Measurements from ENCODE around the gene TUBB1. TPM values are rescaled to one million over a fixed set of nuclear protein-coding genes. Genes with fewer than 3 reads are reported as not detected.

Gene TUBB1
- total and polyA plus RNA-seq, 2 of the 13 experiments (the other 11 are each of a cell fraction or from before 2014, with no cell fraction given) = 0.11 to 57.6 TPM

DNA sequence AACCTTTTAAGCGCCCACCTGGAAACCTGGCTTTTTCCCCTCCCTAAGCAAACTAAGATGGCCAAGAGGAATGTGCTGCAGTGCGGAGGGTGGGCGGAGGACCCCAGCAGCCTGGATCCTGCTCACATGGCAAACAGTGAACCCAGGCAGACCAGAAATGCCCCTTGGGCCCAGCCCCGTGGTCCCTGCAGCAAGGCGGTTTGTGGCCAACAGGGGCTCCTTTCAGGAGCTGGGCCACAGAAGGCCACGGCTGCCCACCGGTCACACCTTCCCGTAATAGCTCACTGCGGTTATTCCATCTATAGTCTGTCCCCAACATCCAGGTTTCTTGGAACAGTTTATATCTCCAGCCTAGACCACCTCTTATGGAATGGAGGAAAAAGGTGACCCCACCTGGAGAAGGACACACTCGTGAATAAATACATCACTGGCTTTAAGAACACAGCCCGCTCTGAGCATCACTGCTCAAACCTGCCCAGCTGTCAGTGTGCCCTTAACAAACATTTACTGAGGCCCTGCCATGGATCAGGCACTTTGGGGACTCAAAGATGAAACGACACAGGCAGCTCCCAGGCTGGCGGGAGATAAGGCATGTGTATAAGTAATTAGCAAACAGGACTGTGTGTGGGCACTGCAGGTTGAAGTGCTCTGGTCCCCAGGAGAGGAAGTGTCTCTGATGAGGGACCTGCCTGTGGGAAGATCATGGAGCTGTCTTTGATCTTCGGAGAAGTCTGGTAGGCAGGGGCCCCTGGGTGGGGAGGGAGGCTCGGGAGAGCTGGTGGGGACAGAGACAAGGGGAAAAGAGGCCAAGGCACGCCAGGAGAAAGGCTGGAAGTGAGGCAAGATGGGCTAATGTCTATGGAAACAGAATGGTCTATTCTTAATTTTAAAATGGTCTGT lies 3.2 kb upstream of the TUBB1 start (continued):
- TF ChIP-seq, protein P1, sequence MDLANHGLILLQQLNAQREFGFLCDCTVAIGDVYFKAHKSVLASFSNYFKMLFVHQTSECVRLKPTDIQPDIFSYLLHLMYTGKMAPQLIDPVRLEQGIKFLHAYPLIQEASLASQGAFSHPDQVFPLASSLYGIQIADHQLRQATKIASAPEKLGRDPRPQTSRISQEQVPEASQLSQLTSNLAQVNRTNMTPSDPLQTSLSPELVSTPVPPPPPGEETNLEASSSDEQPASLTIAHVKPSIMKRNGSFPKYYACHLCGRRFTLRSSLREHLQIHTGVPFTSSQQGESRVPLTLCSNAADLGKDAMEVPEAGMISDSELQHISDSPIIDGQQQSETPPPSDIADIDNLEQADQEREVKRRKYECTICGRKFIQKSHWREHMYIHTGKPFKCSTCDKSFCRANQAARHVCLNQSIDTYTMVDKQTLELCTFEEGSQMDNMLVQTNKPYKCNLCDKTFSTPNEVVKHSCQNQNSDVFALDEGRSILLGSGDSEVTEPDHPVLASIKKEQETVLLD (CRISPR knock-in tag; IDR thresholded peaks at IDR 0.05; ENCODE audit: low read depth) = no peak
- TF ChIP-seq, protein P2, sequence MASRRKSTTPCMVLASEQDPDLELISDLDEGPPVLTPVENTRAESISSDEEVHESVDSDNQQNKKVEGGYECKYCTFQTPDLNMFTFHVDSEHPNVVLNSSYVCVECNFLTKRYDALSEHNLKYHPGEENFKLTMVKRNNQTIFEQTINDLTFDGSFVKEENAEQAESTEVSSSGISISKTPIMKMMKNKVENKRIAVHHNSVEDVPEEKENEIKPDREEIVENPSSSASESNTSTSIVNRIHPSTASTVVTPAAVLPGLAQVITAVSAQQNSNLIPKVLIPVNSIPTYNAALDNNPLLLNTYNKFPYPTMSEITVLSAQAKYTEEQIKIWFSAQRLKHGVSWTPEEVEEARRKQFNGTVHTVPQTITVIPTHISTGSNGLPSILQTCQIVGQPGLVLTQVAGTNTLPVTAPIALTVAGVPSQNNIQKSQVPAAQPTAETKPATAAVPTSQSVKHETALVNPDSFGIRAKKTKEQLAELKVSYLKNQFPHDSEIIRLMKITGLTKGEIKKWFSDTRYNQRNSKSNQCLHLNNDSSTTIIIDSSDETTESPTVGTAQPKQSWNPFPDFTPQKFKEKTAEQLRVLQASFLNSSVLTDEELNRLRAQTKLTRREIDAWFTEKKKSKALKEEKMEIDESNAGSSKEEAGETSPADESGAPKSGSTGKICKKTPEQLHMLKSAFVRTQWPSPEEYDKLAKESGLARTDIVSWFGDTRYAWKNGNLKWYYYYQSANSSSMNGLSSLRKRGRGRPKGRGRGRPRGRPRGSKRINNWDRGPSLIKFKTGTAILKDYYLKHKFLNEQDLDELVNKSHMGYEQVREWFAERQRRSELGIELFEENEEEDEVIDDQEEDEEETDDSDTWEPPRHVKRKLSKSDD (CRISPR knock-in tag; IDR thresholded peaks at IDR 0.05; ENCODE audit: low read depth) = peak; percentile 78; the same call in 1 of the 2 replicates
- TF ChIP-seq ZNF225 (CRISPR knock-in tag; IDR thresholded peaks at IDR 0.05) (no peak), NCOR1 (IDR thresholded peaks at IDR 0.05; ENCODE audit: borderline replicate concordance, low read length) (peak; percentile 24; the same call in 1 of the 2 replicates), ZNF274 (CRISPR knock-in tag; IDR thresholded peaks at IDR 0.05) (peak; percentile 19; the same call in 1 of the 2 replicates), ZNF224 (CRISPR knock-in tag; IDR thresholded peaks at IDR 0.05) (no peak), ZNF558 (CRISPR knock-in tag; IDR thresholded peaks at IDR 0.05; ENCODE audit: borderline replicate concordance) (peak; percentile 85; the same call in 1 of the 2 replicates), ZNF670 (CRISPR knock-in tag; IDR thresholded peaks at IDR 0.05; ENCODE audit: borderline replicate concordance) (no peak), U2AF2 (IDR thresholded peaks at IDR 0.05; ENCODE audit: low read depth, low read length) (0 out of 2 replicates have a peak, but pooled peaks have one; percentile 35), SOX13 (IDR thresholded peaks at IDR 0.05) (peak; percentile 85), SOX13 (CRISPR knock-in tag; conservative IDR thresholded peaks at IDR 0.05 in 1 of 2, IDR thresholded peaks at IDR 0.05 in 1 of 2) (peak in 1 of 2 experiments; percentile 92; a peak in 2 of 4 replicates), GATA4 (IDR thresholded peaks at IDR 0.05; ENCODE audit: borderline replicate concordance, low read depth) (peak; percentile 97)
- TF ChIP-seq, protein P3, sequence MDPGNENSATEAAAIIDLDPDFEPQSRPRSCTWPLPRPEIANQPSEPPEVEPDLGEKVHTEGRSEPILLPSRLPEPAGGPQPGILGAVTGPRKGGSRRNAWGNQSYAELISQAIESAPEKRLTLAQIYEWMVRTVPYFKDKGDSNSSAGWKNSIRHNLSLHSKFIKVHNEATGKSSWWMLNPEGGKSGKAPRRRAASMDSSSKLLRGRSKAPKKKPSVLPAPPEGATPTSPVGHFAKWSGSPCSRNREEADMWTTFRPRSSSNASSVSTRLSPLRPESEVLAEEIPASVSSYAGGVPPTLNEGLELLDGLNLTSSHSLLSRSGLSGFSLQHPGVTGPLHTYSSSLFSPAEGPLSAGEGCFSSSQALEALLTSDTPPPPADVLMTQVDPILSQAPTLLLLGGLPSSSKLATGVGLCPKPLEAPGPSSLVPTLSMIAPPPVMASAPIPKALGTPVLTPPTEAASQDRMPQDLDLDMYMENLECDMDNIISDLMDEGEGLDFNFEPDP (CRISPR knock-in tag; conservative IDR thresholded peaks at IDR 0.05) = no peak
- TF ChIP-seq, protein P4, sequence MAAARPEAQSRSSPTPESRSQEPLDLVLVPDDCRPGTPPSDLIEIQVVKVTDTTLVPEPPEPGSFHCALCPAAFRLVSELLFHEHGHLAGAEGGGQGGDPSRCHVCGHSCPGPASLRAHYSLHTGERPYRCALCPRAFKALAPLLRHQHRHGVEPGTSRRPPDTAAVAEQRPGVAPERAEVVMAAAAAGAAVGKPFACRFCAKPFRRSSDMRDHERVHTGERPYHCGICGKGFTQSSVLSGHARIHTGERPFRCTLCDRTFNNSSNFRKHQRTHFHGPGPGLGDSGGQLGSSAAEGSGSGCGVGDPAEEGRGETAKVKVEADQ (CRISPR knock-in tag; IDR thresholded peaks at IDR 0.05; ENCODE audit: borderline replicate concordance) = no peak
- TF ChIP-seq, protein P5, sequence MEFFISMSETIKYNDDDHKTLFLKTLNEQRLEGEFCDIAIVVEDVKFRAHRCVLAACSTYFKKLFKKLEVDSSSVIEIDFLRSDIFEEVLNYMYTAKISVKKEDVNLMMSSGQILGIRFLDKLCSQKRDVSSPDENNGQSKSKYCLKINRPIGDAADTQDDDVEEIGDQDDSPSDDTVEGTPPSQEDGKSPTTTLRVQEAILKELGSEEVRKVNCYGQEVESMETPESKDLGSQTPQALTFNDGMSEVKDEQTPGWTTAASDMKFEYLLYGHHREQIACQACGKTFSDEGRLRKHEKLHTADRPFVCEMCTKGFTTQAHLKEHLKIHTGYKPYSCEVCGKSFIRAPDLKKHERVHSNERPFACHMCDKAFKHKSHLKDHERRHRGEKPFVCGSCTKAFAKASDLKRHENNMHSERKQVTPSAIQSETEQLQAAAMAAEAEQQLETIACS (CRISPR knock-in tag; IDR thresholded peaks at IDR 0.05) = peak; percentile 55; the same call in 1 of the 2 replicates
- TF ChIP-seq, protein P6, sequence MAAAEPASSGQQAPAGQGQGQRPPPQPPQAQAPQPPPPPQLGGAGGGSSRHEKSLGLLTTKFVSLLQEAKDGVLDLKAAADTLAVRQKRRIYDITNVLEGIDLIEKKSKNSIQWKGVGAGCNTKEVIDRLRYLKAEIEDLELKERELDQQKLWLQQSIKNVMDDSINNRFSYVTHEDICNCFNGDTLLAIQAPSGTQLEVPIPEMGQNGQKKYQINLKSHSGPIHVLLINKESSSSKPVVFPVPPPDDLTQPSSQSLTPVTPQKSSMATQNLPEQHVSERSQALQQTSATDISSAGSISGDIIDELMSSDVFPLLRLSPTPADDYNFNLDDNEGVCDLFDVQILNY (CRISPR knock-in tag; conservative IDR thresholded peaks at IDR 0.05) = peak; percentile 77; the same call in 1 of the 2 replicates
